WTC11 (cell line): Measurements from ENCODE around the gene GGN. TPM values are rescaled to one million over a fixed set of nuclear protein-coding genes. Genes with fewer than 3 reads are reported as not detected.
"Not testable (repeated sequence)": the region's sequence is repeated elsewhere in the genome, so short reads cannot be mapped to it uniquely, and the experiment has no call there.

Experiments used
- ATAC-seq: fragments of 200-7000 bp; cut with Tn5 transposase; 2 replicates; pipeline ENCODE4 v1.10.0; 2021; ENCODE audit warnings: mild to moderate bottlenecking, moderate library complexity
- CTCF ChIA-PET: fragments of 300-600 bp; sonication (Branson Sonifier 250); formaldehyde crosslinking; loops from one replicate; lab custom pipeline; 2021; ENCODE audit warnings: antibody characterized with exemption; lab: Charles Lee
- POLR2A ChIA-PET: fragments of 350-600 bp; sonication (Branson Sonifier 250); formaldehyde crosslinking; loops from one replicate; lab custom pipeline; 2021; ENCODE audit warnings: antibody characterized with exemption; lab: Charles Lee
- DNase-seq: peaks from one replicate; pipeline ENCODE4 v3.0.0; 2021; ENCODE audit warnings: low spot score
- H3K27ac Mint-ChIP-seq: 2 replicates; pipeline ENCODE4 v1.8.0; 2021; ENCODE audit warnings: mixed read lengths
- H3K27me3 Mint-ChIP-seq: 2 replicates; pipeline ENCODE4 v1.8.0; 2021; ENCODE audit warnings: low read depth, mild to moderate bottlenecking, moderate library complexity, mixed read lengths
- H3K36me3 Mint-ChIP-seq: 2 replicates; pipeline ENCODE4 v1.8.0; 2021; ENCODE audit warnings: mixed read lengths
- H3K4me1 Mint-ChIP-seq: 2 replicates; pipeline ENCODE4 v1.8.0; 2022; ENCODE audit warnings: mixed read lengths
- H3K4me3 Mint-ChIP-seq: 2 replicates; pipeline ENCODE4 v1.8.0; 2021; ENCODE audit warnings: mild to moderate bottlenecking, moderate library complexity, mixed read lengths
- H3K9me3 Mint-ChIP-seq: 2 replicates; pipeline ENCODE4 v1.8.0; 2021; ENCODE audit warnings: mixed read lengths
- ATF6 ChIP-seq: sonication (generic); formaldehyde crosslinking; IDR thresholded peaks from 2 replicates; pipeline ENCODE4 v1.8.1; 2023; ENCODE audit warnings: mild to moderate bottlenecking, missing genetic modification reagents
- CBFB ChIP-seq: sonication (generic); formaldehyde crosslinking; IDR thresholded peaks from 2 replicates; pipeline ENCODE4 v1.8.1; 2022; ENCODE audit warnings: mild to moderate bottlenecking, low read depth, missing genetic modification reagents
- ETV6 ChIP-seq: sonication (generic); formaldehyde crosslinking; IDR thresholded peaks from 2 replicates; pipeline ENCODE4 v1.8.1; 2022; ENCODE audit warnings: mild to moderate bottlenecking, missing genetic modification reagents
- GRHL2 ChIP-seq: fragments of 250-450 bp; sonication (Bioruptor Pico); IDR thresholded peaks from 2 replicates; pipeline ENCODE4 v1.8.0; 2022; ENCODE audit warnings: mild to moderate bottlenecking, moderate library complexity; ENCODE audit not compliant: insufficient replicate concordance, severe bottlenecking
- IRF2 ChIP-seq: sonication (generic); formaldehyde crosslinking; IDR thresholded peaks from 2 replicates; pipeline ENCODE4 v1.8.0; 2022; ENCODE audit warnings: low read depth, missing genetic modification reagents, borderline replicate concordance
- KAT7 ChIP-seq: sonication (generic); formaldehyde crosslinking; IDR thresholded peaks from 2 replicates; pipeline ENCODE4 v1.8.1; 2023; ENCODE audit warnings: missing genetic modification reagents, mild to moderate bottlenecking, borderline replicate concordance
- NR1H2 ChIP-seq: sonication (generic); formaldehyde crosslinking; IDR thresholded peaks from 2 replicates; pipeline ENCODE4 v1.9.0; 2021; ENCODE audit warnings: mild to moderate bottlenecking, moderate library complexity, missing genetic modification reagents
- NR2C2 ChIP-seq: sonication (generic); formaldehyde crosslinking; IDR thresholded peaks from 2 replicates; pipeline ENCODE4 v1.8.0; 2022; ENCODE audit warnings: mild to moderate bottlenecking, missing genetic modification reagents
- PREB ChIP-seq: sonication (generic); formaldehyde crosslinking; IDR thresholded peaks from 2 replicates; pipeline ENCODE4 v1.8.1; 2022; ENCODE audit warnings: mild to moderate bottlenecking, missing genetic modification reagents, moderate library complexity, borderline replicate concordance
- RORB ChIP-seq: fragments of 250-450 bp; sonication (Bioruptor Pico); IDR thresholded peaks from 2 replicates; pipeline ENCODE4 v1.9.0; 2021; ENCODE audit warnings: mild to moderate bottlenecking
- ZNF263 ChIP-seq: sonication (generic); formaldehyde crosslinking; IDR thresholded peaks from 2 replicates; pipeline ENCODE4 v1.8.1; 2022; ENCODE audit warnings: low read depth, mild to moderate bottlenecking, moderate library complexity, missing genetic modification reagents
- ZNF416 ChIP-seq: fragments of 250-450 bp; sonication (Bioruptor Pico); IDR thresholded peaks from 2 replicates; pipeline ENCODE4 v1.9.0; 2021; ENCODE audit warnings: mild to moderate bottlenecking, inconsistent platforms
- total RNA-seq: library from RNA; stranded (reverse); gene quantifications from 3 replicates; pipeline ENCODE4 v1.2.3, GENCODE V29; 2021
- TF ChIP-seq, protein P1 (sequence below): sonication (generic); formaldehyde crosslinking; IDR thresholded peaks from 2 replicates; pipeline ENCODE4 v1.8.1; 2023; ENCODE audit warnings: mild to moderate bottlenecking, missing genetic modification reagents, moderate library complexity
- TF ChIP-seq, protein P2 (sequence below): sonication (generic); formaldehyde crosslinking; IDR thresholded peaks from 2 replicates; pipeline ENCODE4 v1.8.0; 2023; ENCODE audit warnings: mild to moderate bottlenecking, missing genetic modification reagents
- TF ChIP-seq, protein P3 (sequence below): sonication (generic); formaldehyde crosslinking; IDR thresholded peaks from 2 replicates; pipeline ENCODE4 v1.8.1; 2022; ENCODE audit warnings: low read depth, mild to moderate bottlenecking, moderate library complexity, missing genetic modification reagents, borderline replicate concordance

The GGN gene
- total RNA-seq, 1 experiment from 2014 or later = 2.4 TPM

DNA sequence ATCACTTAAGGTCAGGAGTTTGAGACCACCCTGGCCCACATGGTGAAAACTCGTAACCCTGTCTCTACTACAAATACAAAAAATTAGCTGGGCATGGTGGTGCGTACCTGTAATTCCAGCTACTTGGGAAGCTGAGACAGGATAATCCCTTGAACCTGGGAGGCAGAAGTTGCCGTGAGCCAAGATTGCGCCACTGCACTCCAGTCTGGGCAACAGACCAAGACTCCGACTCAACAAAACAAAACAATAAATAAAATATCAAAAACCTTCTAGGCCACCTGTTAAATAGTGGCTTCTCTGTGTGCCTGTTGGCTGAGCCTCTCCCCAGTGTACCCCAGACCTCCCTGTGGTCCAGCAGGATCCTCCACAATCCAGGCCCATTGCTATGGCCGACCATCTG is 16.8 kb downstream of the GGN start (continued):
- TF ChIP-seq, protein P1, sequence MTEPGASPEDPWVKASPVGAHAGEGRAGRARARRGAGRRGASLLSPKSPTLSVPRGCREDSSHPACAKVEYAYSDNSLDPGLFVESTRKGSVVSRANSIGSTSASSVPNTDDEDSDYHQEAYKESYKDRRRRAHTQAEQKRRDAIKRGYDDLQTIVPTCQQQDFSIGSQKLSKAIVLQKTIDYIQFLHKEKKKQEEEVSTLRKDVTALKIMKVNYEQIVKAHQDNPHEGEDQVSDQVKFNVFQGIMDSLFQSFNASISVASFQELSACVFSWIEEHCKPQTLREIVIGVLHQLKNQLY (CRISPR knock-in tag) = no peak
- no peak for TF ChIP-seq IRF2 (CRISPR knock-in tag)

- DNase-seq (no peak), ATAC-seq (no peak)
- H3K27ac Mint-ChIP-seq = no peak overlapping the region
- H3K36me3 Mint-ChIP-seq = no peaks in the 10 kb centered on the region
- TF ChIP-seq RORB (no peak), ZNF263 (CRISPR knock-in tag) (no peak), KAT7 (CRISPR knock-in tag) (no peak)
- H3K4me1 Mint-ChIP-seq = peaks cover 5% of the 10 kb centered on the region
- ChIA-PET CTCF (interaction anchor here (0.5 to 1.1 kb wide), 2 partner anchors 33 to 108 kb away, joined by 4 read pairs; partner anchors contain the start of gene FAM98C), POLR2A (interaction anchor here (0.6 kb wide), 1 partner anchor 16 kb away, joined by 6 read pairs; no protein-coding TSS in a partner anchor)
- H3K9me3 Mint-ChIP-seq = no peaks in the 10 kb centered on the region
- H3K27me3 Mint-ChIP-seq = peaks cover 33% of the 10 kb centered on the region
- H3K4me3 Mint-ChIP-seq = no peak overlapping the region
Observed at GRCh38 chr19:38370299-38370698, 17.5 kb downstream of the GGN start.

DNA sequence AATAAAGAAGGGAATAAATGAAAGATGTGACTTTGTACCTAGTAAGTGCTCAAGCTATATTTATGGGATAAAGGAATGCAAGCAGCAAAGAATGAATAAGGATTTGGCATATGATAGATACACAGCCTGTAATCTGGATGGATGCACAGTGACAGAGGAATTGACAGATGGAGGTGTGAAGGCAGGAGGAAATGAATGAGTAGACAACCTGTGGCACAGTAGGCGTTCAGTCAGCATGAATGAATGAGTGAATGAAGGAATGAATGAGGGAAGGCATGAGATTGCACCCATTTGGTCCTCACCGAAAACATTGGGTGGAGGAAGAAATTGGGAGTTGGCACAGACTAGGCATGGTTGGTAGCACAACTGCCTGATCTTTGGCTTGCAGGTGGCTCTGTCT is 18.2 kb downstream of the GGN start:
- POLR2A ChIA-PET = no interaction called here
- no peak overlapping the region for H3K27ac Mint-ChIP-seq
- no peak for ATAC-seq
- H3K4me1 Mint-ChIP-seq = no peaks in the 10 kb centered on the region
- no peak for DNase-seq
- H3K9me3 Mint-ChIP-seq = no peaks in the 10 kb centered on the region
- H3K36me3 Mint-ChIP-seq = no peaks in the 10 kb centered on the region
- peaks cover 33% of the 10 kb centered on the region for H3K27me3 Mint-ChIP-seq
- no peak overlapping the region for H3K4me3 Mint-ChIP-seq
- TF ChIP-seq ETV6 (CRISPR knock-in tag) (no peak), CBFB (no peak)
- CTCF ChIA-PET = no interaction called here

GRCh38 chr19:38367041-38367440 is 20.8 kb downstream of the GGN start:
- ChIA-PET CTCF (no interaction called here), POLR2A (no interaction called here)
- DNase-seq (no peak), ATAC-seq (no peak)
- no peak overlapping the region for H3K4me3 Mint-ChIP-seq
- H3K9me3 Mint-ChIP-seq = no peaks in the 10 kb centered on the region
- H3K4me1 Mint-ChIP-seq = no peaks in the 10 kb centered on the region
- H3K27ac Mint-ChIP-seq = no peak overlapping the region
- TF ChIP-seq, protein P2, sequence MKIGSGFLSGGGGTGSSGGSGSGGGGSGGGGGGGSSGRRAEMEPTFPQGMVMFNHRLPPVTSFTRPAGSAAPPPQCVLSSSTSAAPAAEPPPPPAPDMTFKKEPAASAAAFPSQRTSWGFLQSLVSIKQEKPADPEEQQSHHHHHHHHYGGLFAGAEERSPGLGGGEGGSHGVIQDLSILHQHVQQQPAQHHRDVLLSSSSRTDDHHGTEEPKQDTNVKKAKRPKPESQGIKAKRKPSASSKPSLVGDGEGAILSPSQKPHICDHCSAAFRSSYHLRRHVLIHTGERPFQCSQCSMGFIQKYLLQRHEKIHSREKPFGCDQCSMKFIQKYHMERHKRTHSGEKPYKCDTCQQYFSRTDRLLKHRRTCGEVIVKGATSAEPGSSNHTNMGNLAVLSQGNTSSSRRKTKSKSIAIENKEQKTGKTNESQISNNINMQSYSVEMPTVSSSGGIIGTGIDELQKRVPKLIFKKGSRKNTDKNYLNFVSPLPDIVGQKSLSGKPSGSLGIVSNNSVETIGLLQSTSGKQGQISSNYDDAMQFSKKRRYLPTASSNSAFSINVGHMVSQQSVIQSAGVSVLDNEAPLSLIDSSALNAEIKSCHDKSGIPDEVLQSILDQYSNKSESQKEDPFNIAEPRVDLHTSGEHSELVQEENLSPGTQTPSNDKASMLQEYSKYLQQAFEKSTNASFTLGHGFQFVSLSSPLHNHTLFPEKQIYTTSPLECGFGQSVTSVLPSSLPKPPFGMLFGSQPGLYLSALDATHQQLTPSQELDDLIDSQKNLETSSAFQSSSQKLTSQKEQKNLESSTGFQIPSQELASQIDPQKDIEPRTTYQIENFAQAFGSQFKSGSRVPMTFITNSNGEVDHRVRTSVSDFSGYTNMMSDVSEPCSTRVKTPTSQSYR (CRISPR knock-in tag) = no peak
- TF ChIP-seq GRHL2 (CRISPR knock-in tag) (no peak), ATF6 (CRISPR knock-in tag) (no peak), ZNF263 (CRISPR knock-in tag) (no peak), NR1H2 (no peak), ZNF416 (CRISPR knock-in tag) (no peak), PREB (CRISPR knock-in tag) (no peak), NR2C2 (CRISPR knock-in tag) (no peak), IRF2 (CRISPR knock-in tag) (no peak)
- TF ChIP-seq, protein P3, sequence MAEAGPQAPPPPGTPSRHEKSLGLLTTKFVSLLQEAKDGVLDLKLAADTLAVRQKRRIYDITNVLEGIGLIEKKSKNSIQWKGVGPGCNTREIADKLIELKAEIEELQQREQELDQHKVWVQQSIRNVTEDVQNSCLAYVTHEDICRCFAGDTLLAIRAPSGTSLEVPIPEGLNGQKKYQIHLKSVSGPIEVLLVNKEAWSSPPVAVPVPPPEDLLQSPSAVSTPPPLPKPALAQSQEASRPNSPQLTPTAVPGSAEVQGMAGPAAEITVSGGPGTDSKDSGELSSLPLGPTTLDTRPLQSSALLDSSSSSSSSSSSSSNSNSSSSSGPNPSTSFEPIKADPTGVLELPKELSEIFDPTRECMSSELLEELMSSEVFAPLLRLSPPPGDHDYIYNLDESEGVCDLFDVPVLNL (CRISPR knock-in tag) = no peak
- no peaks in the 10 kb centered on the region for H3K36me3 Mint-ChIP-seq
- H3K27me3 Mint-ChIP-seq = peaks cover 35% of the 10 kb centered on the region

- H3K9me3 Mint-ChIP-seq, H3K27ac Mint-ChIP-seq, H3K36me3 Mint-ChIP-seq, ATAC-seq, DNase-seq: not testable (repeated sequence)
- CTCF ChIA-PET = interaction anchor here (0.5 to 2.9 kb wide), 6 partner anchors 11 to 92 kb away, joined by 3 to 19 read pairs (median 8); partner anchors contain the start of genes CATSPERG, FAM98C and PSMD8
- Mint-ChIP-seq H3K4me1 (peaks cover 10% of the 10 kb centered on the region), H3K4me3 (peak overlapping the region; percentile 86), H3K27me3 (peaks cover 51% of the 10 kb centered on the region)
- POLR2A ChIA-PET = interaction anchor here (1.1 to 2.7 kb wide), 2 partner anchors 11 to 81 kb away, joined by 7 to 16 read pairs; partner anchors contain the start of gene PSMD8
Observed at GRCh38 chr19:38362946-38363688, 24.7 kb downstream of the GGN start.
